Liver (tissue), 9 donors: ENCODE results near the gene ANKRD31. TPM values are rescaled to one million over a fixed set of nuclear protein-coding genes. Genes with fewer than 3 reads are reported as not detected.

Experiments used
- DNase-seq: peaks from one replicate; pipeline ENCODE4 v3.0.0-alpha.2; 2017; ENCODE audit warnings: low spot score
- H3K27ac ChIP-seq, 2 donors: one replicate each; pipeline ENCODE4 v1.7.0; 2013; ENCODE audit warnings: inconsistent platforms in 2 of 2, low read length in 2 of 2, control low read depth in 1 of 2, low read depth in 1 of 2, mild to moderate bottlenecking in 1 of 2
- H3K27me3 ChIP-seq, 4 donors: one replicate each; pipeline versions ENCODE4 v1.6.1 to v1.7.0; 2013; ENCODE audit warnings: low read length in 3 of 4, inconsistent platforms in 1 of 4, mild to moderate bottlenecking in 1 of 4, moderate library complexity in 1 of 4; ENCODE audit not compliant: control insufficient read depth in 4 of 4, insufficient read depth in 4 of 4
- H3K36me3 ChIP-seq, 4 donors: one replicate each; pipeline versions ENCODE4 v1.6.1 to v1.7.0; 2013; ENCODE audit warnings: low read length in 3 of 4, mild to moderate bottlenecking in 3 of 4, low read depth in 1 of 4, moderate library complexity in 1 of 4; ENCODE audit not compliant: control insufficient read depth in 4 of 4, insufficient read depth in 3 of 4
- H3K4me1 ChIP-seq, 4 donors: one replicate each; pipeline versions ENCODE4 v1.6.1 to v1.7.0; 2013; ENCODE audit warnings: low read length in 3 of 4, mild to moderate bottlenecking in 3 of 4, moderate library complexity in 1 of 4; ENCODE audit not compliant: control insufficient read depth in 4 of 4, insufficient read depth in 4 of 4
- H3K4me3 ChIP-seq, 3 donors: one replicate each; pipeline versions ENCODE4 v1.6.1 to v1.7.0; 2013; ENCODE audit warnings: low read length in 3 of 3, control low read depth in 1 of 3, low read depth in 1 of 3, mild to moderate bottlenecking in 1 of 3
- H3K9ac ChIP-seq, 2 donors: one replicate each; pipeline ENCODE4 v1.7.0; 2013; ENCODE audit warnings: low read length in 2 of 2, mild to moderate bottlenecking in 2 of 2, moderate library complexity in 2 of 2, control low read depth in 1 of 2, low read depth in 1 of 2
- H3K9me3 ChIP-seq, 4 donors: one replicate each; pipeline versions ENCODE4 v1.6.1 to v1.7.0; 2013; ENCODE audit warnings: low read length in 3 of 4; ENCODE audit not compliant: control insufficient read depth in 4 of 4
- ATF3 ChIP-seq: IDR thresholded peaks from 2 replicates; pipeline ENCODE4 v1.6.1; 2016; ENCODE audit warnings: antibody characterized with exemption
- CTCF ChIP-seq: fragments of 150-350 bp; IDR thresholded peaks from 2 replicates; pipeline ENCODE4 v1.5.1; 2017; ENCODE audit warnings: improper control_type of control experiment, low read depth, low read length; ENCODE audit not compliant: missing input control
- EGR1 ChIP-seq, 2 donors: IDR thresholded peaks; 2 replicates each; pipeline ENCODE4 v1.6.1; 2016 to 2018; ENCODE audit warnings: antibody characterized with exemption in 2 of 2, low read depth in 2 of 2
- FOXA2 ChIP-seq: IDR thresholded peaks from 2 replicates; pipeline ENCODE4 v1.6.1; 2016; ENCODE audit warnings: antibody characterized with exemption
- GABPA ChIP-seq, 2 donors: IDR thresholded peaks in 1 of 2; conservative IDR thresholded peaks in 1 of 2; 2 replicates each; pipeline ENCODE4 v1.6.1; 2016; ENCODE audit warnings: antibody characterized with exemption in 2 of 2, mild to moderate bottlenecking in 1 of 2, moderate library complexity in 1 of 2
- HNF4A ChIP-seq, 2 donors: conservative IDR thresholded peaks; 2 replicates each; pipeline ENCODE4 v1.6.1; 2016; ENCODE audit warnings: antibody characterized with exemption in 2 of 2, mild to moderate bottlenecking in 2 of 2
- JUND ChIP-seq, 2 donors: IDR thresholded peaks; 2 replicates each; pipeline ENCODE4 v1.6.1; 2016; ENCODE audit warnings: antibody characterized with exemption in 2 of 2
- MAX ChIP-seq: IDR thresholded peaks from 2 replicates; pipeline ENCODE4 v1.6.1; 2016; ENCODE audit warnings: antibody characterized with exemption
- NR2F2 ChIP-seq: IDR thresholded peaks from 2 replicates; pipeline ENCODE4 v1.6.1; 2016; ENCODE audit warnings: antibody characterized with exemption
- RAD21 ChIP-seq, 2 donors: IDR thresholded peaks; 2 replicates each; pipeline ENCODE4 v1.6.1; 2016; ENCODE audit warnings: antibody characterized with exemption in 2 of 2, mild to moderate bottlenecking in 2 of 2
- REST ChIP-seq: IDR thresholded peaks from 2 replicates; pipeline ENCODE4 v1.6.1; 2016; ENCODE audit warnings: antibody characterized with exemption, mild to moderate bottlenecking
- RXRA ChIP-seq, 2 donors: IDR thresholded peaks; 2 replicates each; pipeline ENCODE4 v1.6.1; 2017 to 2018; ENCODE audit warnings: antibody characterized with exemption in 2 of 2, mild to moderate bottlenecking in 1 of 2
- SP1 ChIP-seq: IDR thresholded peaks from 2 replicates; pipeline ENCODE4 v1.6.1; 2018; ENCODE audit warnings: antibody characterized with exemption, mild to moderate bottlenecking
- TAF1 ChIP-seq: conservative IDR thresholded peaks from 2 replicates; pipeline ENCODE4 v1.6.1; 2016; ENCODE audit warnings: antibody characterized with exemption, mild to moderate bottlenecking
- YY1 ChIP-seq: IDR thresholded peaks from 2 replicates; pipeline ENCODE4 v1.6.1; 2016; ENCODE audit warnings: antibody characterized with exemption, mild to moderate bottlenecking
- ZBTB33 ChIP-seq: IDR thresholded peaks from 2 replicates; pipeline ENCODE4 v1.6.1; 2016; ENCODE audit warnings: antibody characterized with exemption
- WGBS: extraction: QIAGEN DNeasy Blood & Tissue Kit; methylation state at CpG from one replicate; pipeline ENCODE4 v1.1.7; 2013; 5-methylcytosine and 5-hydroxymethylcytosine counted together
- polyA plus RNA-seq, 2 donors: library from polyadenylated mRNA; stranded (reverse) in 1 of 2; unstranded in 1 of 2; fragments of 200-250 nt in 1 of 2; fragments of >200 nt in 1 of 2; fragmentation: Nextera tagmentation in 1 of 2; extraction: Ambion mirVana in 1 of 2; gene quantifications; one replicate each; pipeline versions ENCODE4 v1.2.1 to v1.2.3, GENCODE V29; 2013 to 2015
- total RNA-seq, 2 donors: library from RNA; depleted of rRNA; stranded (reverse); fragments of >200 nt; gene quantifications; one replicate each; pipeline ENCODE4 v1.2.3, GENCODE V29; 2014
- donor health status: healthy.
- donor health status: healthy.
- donor health status: healthy.
- donor health status: healthy.
- donor health status: healthy.

The ANKRD31 gene
- total and polyA plus RNA-seq, 4 donors: 0.03 to 0.08 (median 0.04) TPM

GRCh38 chr5:75072061-75072460 lies 164.6 kb downstream of the ANKRD31 start (continued):
- no peak for TF ChIP-seq JUND (IDR thresholded peaks at IDR 0.05)

GRCh38 chr5:75071100-75071499 lies 165.6 kb downstream of the ANKRD31 start:
- Histone ChIP-seq H3K9me3 (no peaks in the 10 kb centered on the region), H3K4me1 (no peaks in the 10 kb centered on the region), H3K9ac (no peak overlapping the region), H3K27me3 (no peaks in the 10 kb centered on the region), H3K4me3 (no peak overlapping the region), H3K27ac (no peak overlapping the region), H3K36me3 (no peaks in the 10 kb centered on the region)
- TF ChIP-seq EGR1 (IDR thresholded peaks at IDR 0.05; ENCODE audit: low read depth in 2 of 2): no peak
- TF ChIP-seq GABPA (IDR thresholded peaks at IDR 0.05 in 1 of 2, conservative IDR thresholded peaks at IDR 0.05 in 1 of 2): no peak
- TF ChIP-seq HNF4A (conservative IDR thresholded peaks at IDR 0.05): no peak
- TF ChIP-seq ATF3: no peak
- TF ChIP-seq JUND (IDR thresholded peaks at IDR 0.05): no peak
- no peak for TF ChIP-seq CTCF
- TF ChIP-seq ZBTB33: no peak
- no peak for TF ChIP-seq TAF1
- TF ChIP-seq SP1: no peak
- DNase-seq: no peak

GRCh38 chr5:75067434-75067833 lies 169.2 kb downstream of the ANKRD31 start:
- Histone ChIP-seq H3K27ac (no peak overlapping the region), H3K36me3 (no peaks in the 10 kb centered on the region), H3K9me3 (no peaks in the 10 kb centered on the region), H3K9ac (no peak overlapping the region), H3K4me3 (no peak overlapping the region), H3K4me1 (no peaks in the 10 kb centered on the region), H3K27me3 (no peaks in the 10 kb centered on the region)
- no peak for DNase-seq
- WGBS: 93% methylated on average over 3 of the region's 3 CpGs
- TF ChIP-seq RAD21 (IDR thresholded peaks at IDR 0.05) (no peak), MAX (no peak), SP1 (no peak), YY1 (no peak), GABPA (IDR thresholded peaks at IDR 0.05 in 1 of 2, conservative IDR thresholded peaks at IDR 0.05 in 1 of 2) (no peak), NR2F2 (no peak), REST (no peak), CTCF (no peak), RXRA (IDR thresholded peaks at IDR 0.05) (no peak), FOXA2 (no peak), EGR1 (IDR thresholded peaks at IDR 0.05; ENCODE audit: low read depth in 2 of 2) (no peak)
